ENCODE measurements around the gene WTAP.
"Not testable (repeated sequence)": the region's sequence is repeated elsewhere in the genome, so short reads cannot be mapped to it uniquely, and the experiment has no call there.

WTAP gene

DNA sequence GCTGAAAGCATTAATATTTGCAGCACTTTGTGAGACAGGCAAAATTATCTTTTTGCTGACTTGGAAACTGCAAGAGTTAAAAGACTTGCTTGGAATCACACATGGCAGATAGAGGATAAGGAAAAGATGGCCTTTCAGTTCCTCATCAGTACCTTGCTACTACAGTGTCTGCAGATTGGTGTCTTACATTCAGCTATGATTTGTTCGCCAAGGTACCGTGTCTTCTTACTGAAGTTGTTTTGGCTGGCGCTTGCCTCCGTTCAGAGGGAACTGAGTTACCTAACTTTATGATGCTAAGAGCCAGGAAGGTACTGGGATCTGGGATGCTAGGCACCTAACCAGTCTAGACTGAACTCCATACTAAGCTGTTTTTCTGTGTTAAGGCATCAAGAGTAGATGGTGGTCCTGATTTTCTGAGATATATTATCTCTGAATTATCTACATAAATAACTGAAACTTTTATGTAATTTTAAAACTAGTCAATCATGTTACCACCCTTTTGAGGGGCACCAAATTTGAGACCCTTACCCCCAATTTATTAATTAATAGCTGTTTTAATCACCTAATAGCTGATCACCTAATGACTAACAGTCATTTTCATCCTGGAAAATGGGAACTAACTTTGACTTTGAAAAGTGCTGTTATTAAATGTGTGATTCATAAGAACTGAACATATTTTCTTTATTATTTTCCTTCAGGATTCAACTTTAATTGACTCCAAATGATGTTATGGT is 2.5 kb downstream of the WTAP start:
- Histone ChIP-seq H3K9me3 (no peaks in the 10 kb centered on the region), H3K4me3 (ENCODE audit: low read depth, low read length) (peak overlapping the region; percentile 64), H3K4me1 (no peaks in the 10 kb centered on the region), H3K27me3 (no peaks in the 10 kb centered on the region), H3K36me3 (peaks cover 21% of the 10 kb centered on the region)
- TF ChIP-seq, protein P1, sequence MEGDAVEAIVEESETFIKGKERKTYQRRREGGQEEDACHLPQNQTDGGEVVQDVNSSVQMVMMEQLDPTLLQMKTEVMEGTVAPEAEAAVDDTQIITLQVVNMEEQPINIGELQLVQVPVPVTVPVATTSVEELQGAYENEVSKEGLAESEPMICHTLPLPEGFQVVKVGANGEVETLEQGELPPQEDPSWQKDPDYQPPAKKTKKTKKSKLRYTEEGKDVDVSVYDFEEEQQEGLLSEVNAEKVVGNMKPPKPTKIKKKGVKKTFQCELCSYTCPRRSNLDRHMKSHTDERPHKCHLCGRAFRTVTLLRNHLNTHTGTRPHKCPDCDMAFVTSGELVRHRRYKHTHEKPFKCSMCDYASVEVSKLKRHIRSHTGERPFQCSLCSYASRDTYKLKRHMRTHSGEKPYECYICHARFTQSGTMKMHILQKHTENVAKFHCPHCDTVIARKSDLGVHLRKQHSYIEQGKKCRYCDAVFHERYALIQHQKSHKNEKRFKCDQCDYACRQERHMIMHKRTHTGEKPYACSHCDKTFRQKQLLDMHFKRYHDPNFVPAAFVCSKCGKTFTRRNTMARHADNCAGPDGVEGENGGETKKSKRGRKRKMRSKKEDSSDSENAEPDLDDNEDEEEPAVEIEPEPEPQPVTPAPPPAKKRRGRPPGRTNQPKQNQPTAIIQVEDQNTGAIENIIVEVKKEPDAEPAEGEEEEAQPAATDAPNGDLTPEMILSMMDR (IDR thresholded peaks at IDR 0.05; ENCODE audit: low read depth, low read length) = no peak
- DNase-seq = no peak

DNA sequence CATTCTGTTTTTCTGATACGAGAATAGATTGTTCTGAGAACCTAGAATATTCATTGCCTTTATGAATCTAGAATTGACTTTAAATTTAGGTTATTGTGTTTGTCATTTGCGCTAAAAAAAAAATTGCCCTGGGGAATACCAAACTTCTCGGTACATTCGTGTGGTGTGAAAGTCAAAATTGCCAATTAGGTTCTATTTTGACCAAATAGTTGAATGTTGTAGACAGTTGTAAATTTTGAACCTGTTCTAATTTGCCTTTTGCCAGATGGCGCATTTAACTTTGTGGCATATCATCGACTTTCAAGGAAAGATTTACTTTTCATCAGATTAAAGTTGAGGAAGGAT is 3.0 kb downstream of the WTAP start:
- Histone ChIP-seq H3K4me1 (no peaks in the 10 kb centered on the region), H3K27me3 (no peaks in the 10 kb centered on the region), H3K36me3 (peaks cover 21% of the 10 kb centered on the region), H3K9me3 (no peaks in the 10 kb centered on the region), H3K4me3 (ENCODE audit: low read depth, low read length) (no peak overlapping the region)
- DNase-seq = no peak
- TF ChIP-seq, protein P1 (IDR thresholded peaks at IDR 0.05; ENCODE audit: low read depth, low read length) = no peak

DNA sequence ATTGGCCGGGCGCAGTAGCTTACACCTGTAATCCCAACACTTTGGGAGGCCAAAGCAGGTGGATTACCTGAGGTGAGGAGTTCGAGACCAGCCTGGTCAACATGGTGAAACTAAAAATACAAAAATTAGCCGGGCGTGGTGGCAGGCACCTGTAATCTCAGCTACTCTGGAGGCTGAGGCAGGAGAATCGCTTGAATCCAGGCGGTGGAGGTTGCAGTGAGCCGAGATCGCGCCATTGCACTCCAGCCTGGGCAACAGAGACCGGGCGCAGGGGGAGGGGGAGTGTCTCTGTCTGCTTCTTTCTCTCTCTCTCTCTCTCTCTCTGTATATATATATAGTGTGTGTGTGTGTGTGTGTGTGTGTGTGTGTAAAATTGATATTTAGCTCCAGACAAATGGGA is 5.2 kb downstream of the WTAP start:
- H3K36me3 ChIP-seq = peaks cover 24% of the 10 kb centered on the region
- H3K27me3 ChIP-seq; DNase-seq; H3K4me1 ChIP-seq; H3K4me3 ChIP-seq (ENCODE audit: low read depth, low read length); H3K9me3 ChIP-seq: not testable (repeated sequence)

DNA sequence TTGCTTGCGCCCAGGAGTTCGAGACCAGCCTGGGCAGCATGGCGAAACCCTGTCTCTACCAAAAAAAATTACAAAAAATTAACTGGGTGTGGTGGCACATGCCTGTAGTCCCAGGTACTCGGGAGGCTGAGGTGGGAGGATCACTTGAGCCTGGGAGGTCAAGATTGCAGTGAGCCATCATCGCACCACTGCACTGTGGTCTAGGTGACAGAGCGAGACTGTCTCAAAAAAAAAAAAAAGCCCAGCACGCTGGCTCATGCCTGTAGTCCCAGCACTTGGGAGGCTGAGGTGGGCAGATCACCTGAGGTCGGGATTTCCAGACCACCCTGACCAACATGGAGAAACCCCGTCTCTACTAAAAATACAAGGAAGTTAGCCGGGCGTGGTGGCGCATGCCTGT is 6.1 kb downstream of the WTAP start:
- DNase-seq; H3K9me3 ChIP-seq; H3K4me3 ChIP-seq (ENCODE audit: low read depth, low read length); H3K4me1 ChIP-seq; H3K27me3 ChIP-seq: not testable (repeated sequence)
- peaks cover 25% of the 10 kb centered on the region for H3K36me3 ChIP-seq

DNA sequence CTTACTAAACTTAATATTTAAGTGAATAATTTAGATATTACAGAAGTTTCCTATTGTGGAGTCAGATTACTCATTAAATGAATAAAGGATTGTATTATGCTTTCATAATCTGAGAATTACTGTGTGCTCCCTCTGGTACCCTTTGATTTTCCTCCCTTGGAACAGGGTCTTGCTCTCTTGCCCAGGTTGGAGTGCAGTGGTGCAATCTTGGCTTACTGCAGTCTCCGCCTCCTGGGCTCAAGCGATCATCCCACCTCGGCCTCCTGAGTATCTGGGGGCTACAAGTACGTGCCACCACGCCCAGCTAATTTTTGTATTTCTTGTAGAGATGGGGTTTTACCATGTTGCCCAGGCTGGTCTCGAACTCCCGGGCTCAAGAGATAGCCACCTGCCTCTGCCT is 9.6 kb downstream of the WTAP start:
- Histone ChIP-seq H3K4me3 (ENCODE audit: low read depth, low read length) (no peak overlapping the region), H3K4me1 (no peaks in the 10 kb centered on the region), H3K9me3 (no peaks in the 10 kb centered on the region), H3K27me3 (no peaks in the 10 kb centered on the region), H3K36me3 (peaks cover 36% of the 10 kb centered on the region)
- TF ChIP-seq, protein P1 (IDR thresholded peaks at IDR 0.05; ENCODE audit: low read depth, low read length) = no peak
- no peak for DNase-seq

DNA sequence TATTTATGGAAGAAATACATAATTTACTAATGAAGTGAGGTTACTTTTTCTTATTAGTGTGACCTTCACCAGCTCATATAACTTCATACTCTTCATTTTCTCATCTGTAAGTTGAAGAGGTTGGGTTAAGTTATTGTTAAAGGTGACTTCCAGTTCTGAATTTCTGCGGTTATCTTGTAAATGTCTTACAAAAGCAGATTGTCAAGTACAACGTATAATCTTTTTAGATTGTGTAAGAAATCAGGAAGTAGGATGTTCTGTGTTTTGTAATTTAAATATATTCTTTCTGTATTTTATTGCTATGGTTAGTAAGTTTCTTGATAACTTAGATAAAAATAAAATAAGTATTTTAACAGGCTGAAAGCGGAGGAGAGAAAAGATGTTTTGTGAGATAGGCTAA is 12.0 kb downstream of the WTAP start:
- no peaks in the 10 kb centered on the region for H3K27me3 ChIP-seq
- H3K4me3 ChIP-seq (ENCODE audit: low read depth, low read length) = no peak overlapping the region
- no peaks in the 10 kb centered on the region for H3K4me1 ChIP-seq
- no peak for DNase-seq
- no peaks in the 10 kb centered on the region for H3K9me3 ChIP-seq
- peaks cover 51% of the 10 kb centered on the region for H3K36me3 ChIP-seq
- TF ChIP-seq, protein P1 (IDR thresholded peaks at IDR 0.05; ENCODE audit: low read depth, low read length) = no peak

DNA sequence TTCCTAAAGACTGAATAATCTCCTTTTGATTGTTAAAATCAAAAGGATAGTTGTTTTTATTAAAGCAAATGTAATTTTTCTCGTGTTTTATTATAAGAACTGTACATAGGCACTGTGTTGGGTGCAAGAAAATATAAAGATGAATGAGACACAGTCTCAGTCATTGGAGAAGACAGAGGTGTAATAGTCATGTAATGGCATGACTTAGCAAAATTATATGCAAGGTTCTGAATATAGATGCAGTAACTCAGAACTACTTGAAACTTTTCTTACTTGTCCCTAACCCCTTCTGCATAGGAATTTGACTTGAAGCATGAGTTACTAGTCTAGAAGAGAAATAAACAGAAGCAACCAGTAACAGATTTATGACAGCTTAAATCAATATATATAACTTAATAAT is 14.9 kb downstream of the WTAP start:
- Histone ChIP-seq H3K4me3 (ENCODE audit: low read depth, low read length) (no peak overlapping the region), H3K27me3 (no peaks in the 10 kb centered on the region), H3K9me3 (no peaks in the 10 kb centered on the region), H3K4me1 (no peaks in the 10 kb centered on the region), H3K36me3 (peaks cover 75% of the 10 kb centered on the region)
- TF ChIP-seq, protein P1 (IDR thresholded peaks at IDR 0.05; ENCODE audit: low read depth, low read length) = no peak
- no peak for DNase-seq

Measured in BE2C (cell line).